Astrocyte of the spinal cord (primary cell): Measurements from ENCODE around the gene IQGAP2.
"Not testable (repeated sequence)": the region's sequence is repeated elsewhere in the genome, so short reads cannot be mapped to it uniquely, and the experiment has no call there.

Experiments used
- DNase-seq: peaks from one replicate; pipeline ENCODE4 v3.0.0; 2011; ENCODE audit warnings: low read depth, low spot score
- H3K4me3 ChIP-seq: 2 replicates; pipeline ENCODE4 v1.5.1; 2011; ENCODE audit warnings: low read depth, mild to moderate bottlenecking, low read length, moderate library complexity
- CTCF ChIP-seq: IDR thresholded peaks from 2 replicates; pipeline ENCODE4 v1.5.1; 2012; ENCODE audit warnings: low read depth, mild to moderate bottlenecking, low read length, inconsistent platforms
- in situ Hi-C: cut with HindIII; loops from 2 replicates; pipeline ENCODE4 v1.10.0; 2017; ENCODE audit warnings: low sequenced_read_pairs

IQGAP2 gene

GRCh38 chr5:76514292-76514691, 111.2 kb downstream of the IQGAP2 start:
- no peak overlapping the region for H3K4me3 ChIP-seq
- in situ Hi-C loops = no loop called here
- DNase-seq = no peak
- TF ChIP-seq CTCF = no peak

- no peak for DNase-seq
- in situ Hi-C loops = no loop called here
- H3K4me3 ChIP-seq = no peak overlapping the region
- TF ChIP-seq CTCF = no peak
These were observed 111.6 kb downstream of the IQGAP2 start for GRCh38 chr5:76514713-76515112.

- DNase-seq = no peak
- no peak overlapping the region for H3K4me3 ChIP-seq
- in situ Hi-C loops = no loop called here
- no peak for TF ChIP-seq CTCF
These were observed 114.2 kb downstream of the IQGAP2 start for GRCh38 chr5:76517334-76517733.

- not testable (repeated sequence) for DNase-seq
These were observed 115.2 kb downstream of the IQGAP2 start for GRCh38 chr5:76518246-76518645.

GRCh38 chr5:76521240-76521758, 118.2 kb downstream of the IQGAP2 start:
- in situ Hi-C loops = no loop called here
- no peak for TF ChIP-seq CTCF
- DNase-seq = peak; percentile 87

More at GRCh38 chr5:76518246-76518645, 115.2 kb downstream of the IQGAP2 start:
- H3K4me3 ChIP-seq, in situ Hi-C loops: not testable (repeated sequence)

GRCh38 chr5:76522103-76522935, 119.2 kb downstream of the IQGAP2 start:
- in situ Hi-C loops = no loop called here
- no peak for DNase-seq

More at GRCh38 chr5:76521240-76521758, 118.2 kb downstream of the IQGAP2 start:
- no peak overlapping the region for H3K4me3 ChIP-seq

More at GRCh38 chr5:76522103-76522935, 119.2 kb downstream of the IQGAP2 start:
- TF ChIP-seq CTCF = no peak
- H3K4me3 ChIP-seq = no peak overlapping the region
